ENCODE data around the gene TMEM132A.
A peak's percentile ranks its signal among the peaks of the same experiment; 100 is the strongest.
"Not testable (repeated sequence)": the region's sequence is repeated elsewhere in the genome, so short reads cannot be mapped to it uniquely, and the experiment has no call there.

The TMEM132A gene

GRCh38 chr11:60905047-60905446 is 19.2 kb upstream of the TMEM132A start:
- DNase-seq (ENCODE audit: low read depth in 2 of 2) = no peak

GRCh38 chr11:60905551-60906113 is 18.6 kb upstream of the TMEM132A start:
- no peak for DNase-seq (ENCODE audit: low read depth in 2 of 2)

GRCh38 chr11:60906132-60906972 is 17.9 kb upstream of the TMEM132A start, which contains the start of gene PRPF19:
Gene PRPF19, minus strand, starts transcription at chr11:60906585. Its CDS starts 203 bp downstream, at chr11:60906382.
- peak; percentile 90 to 91 for DNase-seq (ENCODE audit: low read depth in 2 of 2)

- DNase-seq (ENCODE audit: low read depth in 2 of 2) = no peak
Observed at GRCh38 chr11:60908803-60909202, 15.5 kb upstream of the TMEM132A start.

GRCh38 chr11:60909680-60910280 is 14.5 kb upstream of the TMEM132A start:
- not testable (repeated sequence) for DNase-seq (ENCODE audit: low read depth in 2 of 2)

GRCh38 chr11:60910281-60910687 is 14.0 kb upstream of the TMEM132A start:
- DNase-seq (ENCODE audit: low read depth in 2 of 2) = no peak

- DNase-seq (ENCODE audit: low read depth in 2 of 2) = no peak
Observed at GRCh38 chr11:60910711-60911380, 13.4 kb upstream of the TMEM132A start.

GRCh38 chr11:60912223-60912850 is 11.9 kb upstream of the TMEM132A start:
- no peak for DNase-seq (ENCODE audit: low read depth in 2 of 2)

- DNase-seq (ENCODE audit: low read depth in 2 of 2) = no peak
Observed at GRCh38 chr11:60912851-60913528, 11.3 kb upstream of the TMEM132A start.

GRCh38 chr11:60913793-60914632 is 10.2 kb upstream of the TMEM132A start, which contains the start of gene TMEM109:
Gene TMEM109, plus strand, starts transcription at chr11:60914158. Its CDS starts 5,536 bp downstream, at chr11:60919694.
- peak; percentile 81 to 82 for DNase-seq (ENCODE audit: low read depth in 2 of 2)

- no peak for DNase-seq (ENCODE audit: low read depth in 2 of 2)
Observed at GRCh38 chr11:60914633-60915247, 9.5 kb upstream of the TMEM132A start.

GRCh38 chr11:60915248-60915914 is 8.9 kb upstream of the TMEM132A start:
- DNase-seq (ENCODE audit: low read depth in 2 of 2) = no peak

- no peak for DNase-seq (ENCODE audit: low read depth in 2 of 2)
Observed at GRCh38 chr11:60916669-60917206, 7.5 kb upstream of the TMEM132A start.

- no peak for DNase-seq (ENCODE audit: low read depth in 2 of 2)
Observed at GRCh38 chr11:60917267-60917666, 7.0 kb upstream of the TMEM132A start.

GRCh38 chr11:60918251-60918938 is 5.9 kb upstream of the TMEM132A start:
- DNase-seq (ENCODE audit: low read depth in 2 of 2) = no peak

- no peak for DNase-seq (ENCODE audit: low read depth in 2 of 2)
Observed at GRCh38 chr11:60918939-60919265, 5.4 kb upstream of the TMEM132A start.

GRCh38 chr11:60919320-60919719 is 4.9 kb upstream of the TMEM132A start:
- no peak for DNase-seq (ENCODE audit: low read depth in 2 of 2)

- DNase-seq (ENCODE audit: low read depth in 2 of 2) = no peak
Observed at GRCh38 chr11:60919956-60920355, 4.3 kb upstream of the TMEM132A start.

Data from fibroblast of skin of left quadriceps (primary cell).